HEK293 (cell line): ENCODE measurements around the gene ZNF512.
A peak's percentile ranks its signal among the peaks of the same experiment; 100 is the strongest.

Experiments
- GLIS1 ChIP-seq: fragments of 450-650 bp; formaldehyde crosslinking; IDR thresholded peaks from 2 replicates; pipeline ENCODE4 v1.5.1; 2016; ENCODE audit warnings: missing biosample characterization, missing genetic modification characterization
- GLIS2 ChIP-seq: fragments of 450-650 bp; formaldehyde crosslinking; IDR thresholded peaks from 2 replicates; pipeline ENCODE4 v1.5.1; 2016; ENCODE audit warnings: missing biosample characterization, missing genetic modification characterization
- HOXA7 ChIP-seq: sonication (generic); formaldehyde crosslinking; IDR thresholded peaks from 2 replicates; pipeline ENCODE4 v1.8.1; 2022; ENCODE audit warnings: missing genetic modification reagents, borderline replicate concordance
- KLF17 ChIP-seq: fragments of 450-650 bp; formaldehyde crosslinking; IDR thresholded peaks from 2 replicates; pipeline ENCODE4 v1.5.1; 2016; ENCODE audit warnings: missing biosample characterization, missing genetic modification characterization
- RBAK ChIP-seq: fragments of 450-650 bp; formaldehyde crosslinking; IDR thresholded peaks from 2 replicates; pipeline ENCODE4 v1.5.1; 2016; ENCODE audit warnings: missing biosample characterization, missing genetic modification characterization
- REPIN1 ChIP-seq: fragments of 450-650 bp; formaldehyde crosslinking; IDR thresholded peaks from 2 replicates; pipeline ENCODE4 v1.5.1; 2017; ENCODE audit warnings: missing biosample characterization, missing genetic modification characterization, low read depth
- ZBTB8A ChIP-seq: fragments of 450-650 bp; formaldehyde crosslinking; IDR thresholded peaks from 2 replicates; pipeline ENCODE4 v1.5.1; 2016; ENCODE audit warnings: missing biosample characterization, missing genetic modification characterization
- ZEB2 ChIP-seq: fragments of 450-650 bp; formaldehyde crosslinking; IDR thresholded peaks from 2 replicates; pipeline ENCODE4 v1.5.1; 2016; ENCODE audit warnings: missing biosample characterization, missing genetic modification characterization
- ZFP3 ChIP-seq: fragments of 450-650 bp; formaldehyde crosslinking; IDR thresholded peaks from 2 replicates; pipeline ENCODE4 v1.5.1; 2016; ENCODE audit warnings: low read depth, missing biosample characterization, missing genetic modification characterization
- ZFP37 ChIP-seq: fragments of 450-650 bp; formaldehyde crosslinking; IDR thresholded peaks from 2 replicates; pipeline ENCODE4 v1.5.1; 2016; ENCODE audit warnings: missing biosample characterization, missing genetic modification characterization
- ZNF155 ChIP-seq: fragments of 450-650 bp; formaldehyde crosslinking; IDR thresholded peaks from 2 replicates; pipeline ENCODE4 v1.5.1; 2016; ENCODE audit warnings: missing biosample characterization, missing genetic modification characterization
- ZNF391 ChIP-seq: fragments of 450-650 bp; formaldehyde crosslinking; IDR thresholded peaks from 2 replicates; pipeline ENCODE4 v1.5.1; 2016; ENCODE audit warnings: low read depth, missing biosample characterization, missing genetic modification characterization, borderline replicate concordance
- ZNF394 ChIP-seq: fragments of 450-650 bp; formaldehyde crosslinking; IDR thresholded peaks from 2 replicates; pipeline ENCODE4 v1.5.1; 2016; ENCODE audit warnings: missing biosample characterization, missing genetic modification characterization, mild to moderate bottlenecking, moderate library complexity, borderline replicate concordance
- ZNF426 ChIP-seq: fragments of 450-650 bp; formaldehyde crosslinking; IDR thresholded peaks from 2 replicates; pipeline ENCODE4 v1.5.1; 2017; ENCODE audit warnings: missing biosample characterization, missing genetic modification characterization, mild to moderate bottlenecking, inconsistent platforms, moderate library complexity
- ZNF596 ChIP-seq: fragments of 450-650 bp; IDR thresholded peaks from 2 replicates; pipeline ENCODE4 v1.5.0; 2018; ENCODE audit warnings: missing biosample characterization, mild to moderate bottlenecking, missing genetic modification characterization, moderate library complexity
- ZNF623 ChIP-seq: fragments of 450-650 bp; formaldehyde crosslinking; IDR thresholded peaks from 2 replicates; pipeline ENCODE4 v1.5.1; 2016; ENCODE audit warnings: missing biosample characterization, missing genetic modification characterization
- ZNF624 ChIP-seq: fragments of 450-650 bp; formaldehyde crosslinking; IDR thresholded peaks from 2 replicates; pipeline ENCODE4 v1.5.1; 2017; ENCODE audit warnings: missing biosample characterization, missing genetic modification characterization
- ZNF658 ChIP-seq: fragments of 450-650 bp; formaldehyde crosslinking; IDR thresholded peaks from 2 replicates; pipeline ENCODE4; 2016; ENCODE audit warnings: missing biosample characterization, missing genetic modification characterization
- ZNF777 ChIP-seq: fragments of 450-650 bp; formaldehyde crosslinking; IDR thresholded peaks from 2 replicates; pipeline ENCODE4 v1.5.1; 2017; ENCODE audit warnings: missing biosample characterization, missing genetic modification characterization, borderline replicate concordance
- ZNF785 ChIP-seq: fragments of 450-650 bp; formaldehyde crosslinking; IDR thresholded peaks from 2 replicates; pipeline ENCODE4 v1.5.1; 2016; ENCODE audit warnings: missing biosample characterization, missing genetic modification characterization
- ZNF791 ChIP-seq: fragments of 450-650 bp; formaldehyde crosslinking; IDR thresholded peaks from 2 replicates; pipeline ENCODE4 v1.5.1; 2016; ENCODE audit warnings: missing biosample characterization, missing genetic modification characterization
- ZNF830 ChIP-seq: fragments of 450-650 bp; IDR thresholded peaks from 2 replicates; pipeline ENCODE4 v1.5.0; 2018; ENCODE audit warnings: missing biosample characterization, missing genetic modification characterization, low read depth, mild to moderate bottlenecking, moderate library complexity
- ZSCAN23 ChIP-seq: fragments of 450-650 bp; formaldehyde crosslinking; IDR thresholded peaks from 2 replicates; pipeline ENCODE4 v1.5.1; 2016; ENCODE audit warnings: missing biosample characterization, missing genetic modification characterization
- ZXDB ChIP-seq: fragments of 450-650 bp; formaldehyde crosslinking; IDR thresholded peaks from 2 replicates; pipeline ENCODE4 v1.5.1; 2016; ENCODE audit warnings: missing biosample characterization, missing genetic modification characterization
- TF ChIP-seq, protein P1 (sequence below): fragments of 450-650 bp; formaldehyde crosslinking; IDR thresholded peaks from 2 replicates; pipeline ENCODE4 v1.5.1; 2016; ENCODE audit warnings: missing biosample characterization, missing genetic modification characterization
- TF ChIP-seq, protein P2 (sequence below): fragments of 450-650 bp; formaldehyde crosslinking; IDR thresholded peaks from 2 replicates; pipeline ENCODE4 v1.5.1; 2016; ENCODE audit warnings: missing biosample characterization, missing genetic modification characterization, borderline replicate concordance
- TF ChIP-seq, protein P3 (sequence below): fragments of 450-650 bp; formaldehyde crosslinking; IDR thresholded peaks from 2 replicates; pipeline ENCODE4 v1.5.1; 2017; ENCODE audit warnings: missing biosample characterization, missing genetic modification characterization
- TF ChIP-seq, protein P4 (sequence below): fragments of 450-650 bp; formaldehyde crosslinking; optimal IDR thresholded peaks from 2 replicates; pipeline ENCODE3; 2016; ENCODE audit warnings: missing biosample characterization, mild to moderate bottlenecking, missing genetic modification characterization
- TF ChIP-seq, protein P5 (sequence below): fragments of 450-650 bp; formaldehyde crosslinking; IDR thresholded peaks from 2 replicates; pipeline ENCODE4 v1.5.1; 2016; ENCODE audit warnings: missing biosample characterization, missing genetic modification characterization

The ZNF512 gene

DNA sequence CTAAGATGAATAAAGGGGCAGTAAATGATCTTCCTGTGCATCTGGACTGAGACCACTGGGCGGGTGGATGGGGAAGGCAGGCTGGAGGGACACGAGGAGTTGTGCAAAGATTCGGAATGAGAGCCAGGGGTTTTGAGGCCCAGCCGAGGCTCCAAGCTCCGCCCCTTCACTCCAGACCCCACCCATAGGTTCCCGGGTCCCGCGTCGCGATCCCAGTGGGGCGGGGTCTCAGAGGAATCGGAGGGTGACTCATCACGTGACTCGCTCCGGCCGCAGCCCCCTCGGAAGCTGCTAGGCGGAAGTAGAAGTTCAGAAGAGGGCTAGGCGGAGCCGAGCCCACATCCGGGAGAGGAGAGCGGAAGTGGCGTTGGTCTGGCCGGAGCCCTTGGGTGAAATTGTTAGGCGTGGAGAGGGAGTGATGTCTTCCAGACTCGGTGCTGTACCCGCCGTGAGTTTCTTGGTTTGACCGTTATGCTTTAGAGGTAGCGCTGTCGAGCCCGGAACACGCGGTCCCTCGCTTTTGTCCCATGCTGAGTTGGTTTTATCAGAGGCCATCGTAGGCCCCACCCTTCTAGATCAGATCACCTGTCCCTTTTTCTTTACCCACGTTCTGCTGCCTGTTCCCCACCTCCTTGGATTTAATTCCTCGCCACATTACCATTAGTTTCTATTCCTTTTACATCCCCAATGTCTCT is at the start of gene ZNF512 (continued):
- TF ChIP-seq, protein P1, sequence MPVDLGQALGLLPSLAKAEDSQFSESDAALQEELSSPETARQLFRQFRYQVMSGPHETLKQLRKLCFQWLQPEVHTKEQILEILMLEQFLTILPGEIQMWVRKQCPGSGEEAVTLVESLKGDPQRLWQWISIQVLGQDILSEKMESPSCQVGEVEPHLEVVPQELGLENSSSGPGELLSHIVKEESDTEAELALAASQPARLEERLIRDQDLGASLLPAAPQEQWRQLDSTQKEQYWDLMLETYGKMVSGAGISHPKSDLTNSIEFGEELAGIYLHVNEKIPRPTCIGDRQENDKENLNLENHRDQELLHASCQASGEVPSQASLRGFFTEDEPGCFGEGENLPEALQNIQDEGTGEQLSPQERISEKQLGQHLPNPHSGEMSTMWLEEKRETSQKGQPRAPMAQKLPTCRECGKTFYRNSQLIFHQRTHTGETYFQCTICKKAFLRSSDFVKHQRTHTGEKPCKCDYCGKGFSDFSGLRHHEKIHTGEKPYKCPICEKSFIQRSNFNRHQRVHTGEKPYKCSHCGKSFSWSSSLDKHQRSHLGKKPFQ (tag by site-specific recombination), result no peak
- TF ChIP-seq ZFP37 (tag by site-specific recombination) (no peak), REPIN1 (no peak), ZNF155 (tag by site-specific recombination) (no peak), ZFP3 (tag by site-specific recombination) (no peak), ZNF777 (tag by site-specific recombination) (no peak), RBAK (tag by site-specific recombination) (no peak), ZNF785 (tag by site-specific recombination) (no peak), ZNF596 (tag by site-specific recombination) (no peak), ZNF791 (tag by site-specific recombination) (no peak), ZNF394 (tag by site-specific recombination) (no peak), ZNF624 (tag by site-specific recombination) (no peak), GLIS1 (tag by site-specific recombination) (peak; percentile 55; the same call in 1 of the 2 replicates), GLIS2 (tag by site-specific recombination) (peak; percentile 73), ZEB2 (tag by site-specific recombination) (0 out of 2 replicates have a peak, but pooled peaks have one; percentile 32), ZBTB8A (tag by site-specific recombination) (no peak), KLF17 (tag by site-specific recombination) (no peak), ZXDB (tag by site-specific recombination) (peak; percentile 59), ZNF426 (tag by site-specific recombination) (no peak), ZNF391 (tag by site-specific recombination) (no peak), ZNF623 (tag by site-specific recombination) (no peak), ZNF830 (tag by site-specific recombination) (no peak), ZSCAN23 (tag by site-specific recombination) (no peak), HOXA7 (CRISPR knock-in tag) (no peak), ZNF658 (tag by site-specific recombination) (no peak)
- TF ChIP-seq, protein P2, sequence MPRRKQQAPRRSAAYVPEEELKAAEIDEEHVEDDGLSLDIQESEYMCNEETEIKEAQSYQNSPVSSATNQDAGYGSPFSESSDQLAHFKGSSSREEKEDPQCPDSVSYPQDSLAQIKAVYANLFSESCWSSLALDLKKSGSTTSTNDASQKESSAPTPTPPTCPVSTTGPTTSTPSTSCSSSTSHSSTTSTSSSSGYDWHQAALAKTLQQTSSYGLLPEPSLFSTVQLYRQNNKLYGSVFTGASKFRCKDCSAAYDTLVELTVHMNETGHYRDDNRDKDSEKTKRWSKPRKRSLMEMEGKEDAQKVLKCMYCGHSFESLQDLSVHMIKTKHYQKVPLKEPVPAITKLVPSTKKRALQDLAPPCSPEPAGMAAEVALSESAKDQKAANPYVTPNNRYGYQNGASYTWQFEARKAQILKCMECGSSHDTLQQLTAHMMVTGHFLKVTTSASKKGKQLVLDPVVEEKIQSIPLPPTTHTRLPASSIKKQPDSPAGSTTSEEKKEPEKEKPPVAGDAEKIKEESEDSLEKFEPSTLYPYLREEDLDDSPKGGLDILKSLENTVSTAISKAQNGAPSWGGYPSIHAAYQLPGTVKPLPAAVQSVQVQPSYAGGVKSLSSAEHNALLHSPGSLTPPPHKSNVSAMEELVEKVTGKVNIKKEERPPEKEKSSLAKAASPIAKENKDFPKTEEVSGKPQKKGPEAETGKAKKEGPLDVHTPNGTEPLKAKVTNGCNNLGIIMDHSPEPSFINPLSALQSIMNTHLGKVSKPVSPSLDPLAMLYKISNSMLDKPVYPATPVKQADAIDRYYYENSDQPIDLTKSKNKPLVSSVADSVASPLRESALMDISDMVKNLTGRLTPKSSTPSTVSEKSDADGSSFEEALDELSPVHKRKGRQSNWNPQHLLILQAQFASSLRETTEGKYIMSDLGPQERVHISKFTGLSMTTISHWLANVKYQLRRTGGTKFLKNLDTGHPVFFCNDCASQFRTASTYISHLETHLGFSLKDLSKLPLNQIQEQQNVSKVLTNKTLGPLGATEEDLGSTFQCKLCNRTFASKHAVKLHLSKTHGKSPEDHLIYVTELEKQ, result no peak
- TF ChIP-seq, protein P3, sequence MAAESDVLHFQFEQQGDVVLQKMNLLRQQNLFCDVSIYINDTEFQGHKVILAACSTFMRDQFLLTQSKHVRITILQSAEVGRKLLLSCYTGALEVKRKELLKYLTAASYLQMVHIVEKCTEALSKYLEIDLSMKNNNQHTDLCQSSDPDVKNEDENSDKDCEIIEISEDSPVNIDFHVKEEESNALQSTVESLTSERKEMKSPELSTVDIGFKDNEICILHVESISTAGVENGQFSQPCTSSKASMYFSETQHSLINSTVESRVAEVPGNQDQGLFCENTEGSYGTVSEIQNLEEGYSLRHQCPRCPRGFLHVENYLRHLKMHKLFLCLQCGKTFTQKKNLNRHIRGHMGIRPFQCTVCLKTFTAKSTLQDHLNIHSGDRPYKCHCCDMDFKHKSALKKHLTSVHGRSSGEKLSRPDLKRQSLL (tag by site-specific recombination), result no peak
- TF ChIP-seq, protein P4, sequence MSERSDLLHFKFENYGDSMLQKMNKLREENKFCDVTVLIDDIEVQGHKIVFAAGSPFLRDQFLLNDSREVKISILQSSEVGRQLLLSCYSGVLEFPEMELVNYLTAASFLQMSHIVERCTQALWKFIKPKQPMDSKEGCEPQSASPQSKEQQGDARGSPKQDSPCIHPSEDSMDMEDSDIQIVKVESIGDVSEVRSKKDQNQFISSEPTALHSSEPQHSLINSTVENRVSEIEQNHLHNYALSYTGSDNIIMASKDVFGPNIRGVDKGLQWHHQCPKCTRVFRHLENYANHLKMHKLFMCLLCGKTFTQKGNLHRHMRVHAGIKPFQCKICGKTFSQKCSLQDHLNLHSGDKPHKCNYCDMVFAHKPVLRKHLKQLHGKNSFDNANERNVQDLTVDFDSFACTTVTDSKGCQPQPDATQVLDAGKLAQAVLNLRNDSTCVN, result peak; percentile 12
- TF ChIP-seq, protein P5, sequence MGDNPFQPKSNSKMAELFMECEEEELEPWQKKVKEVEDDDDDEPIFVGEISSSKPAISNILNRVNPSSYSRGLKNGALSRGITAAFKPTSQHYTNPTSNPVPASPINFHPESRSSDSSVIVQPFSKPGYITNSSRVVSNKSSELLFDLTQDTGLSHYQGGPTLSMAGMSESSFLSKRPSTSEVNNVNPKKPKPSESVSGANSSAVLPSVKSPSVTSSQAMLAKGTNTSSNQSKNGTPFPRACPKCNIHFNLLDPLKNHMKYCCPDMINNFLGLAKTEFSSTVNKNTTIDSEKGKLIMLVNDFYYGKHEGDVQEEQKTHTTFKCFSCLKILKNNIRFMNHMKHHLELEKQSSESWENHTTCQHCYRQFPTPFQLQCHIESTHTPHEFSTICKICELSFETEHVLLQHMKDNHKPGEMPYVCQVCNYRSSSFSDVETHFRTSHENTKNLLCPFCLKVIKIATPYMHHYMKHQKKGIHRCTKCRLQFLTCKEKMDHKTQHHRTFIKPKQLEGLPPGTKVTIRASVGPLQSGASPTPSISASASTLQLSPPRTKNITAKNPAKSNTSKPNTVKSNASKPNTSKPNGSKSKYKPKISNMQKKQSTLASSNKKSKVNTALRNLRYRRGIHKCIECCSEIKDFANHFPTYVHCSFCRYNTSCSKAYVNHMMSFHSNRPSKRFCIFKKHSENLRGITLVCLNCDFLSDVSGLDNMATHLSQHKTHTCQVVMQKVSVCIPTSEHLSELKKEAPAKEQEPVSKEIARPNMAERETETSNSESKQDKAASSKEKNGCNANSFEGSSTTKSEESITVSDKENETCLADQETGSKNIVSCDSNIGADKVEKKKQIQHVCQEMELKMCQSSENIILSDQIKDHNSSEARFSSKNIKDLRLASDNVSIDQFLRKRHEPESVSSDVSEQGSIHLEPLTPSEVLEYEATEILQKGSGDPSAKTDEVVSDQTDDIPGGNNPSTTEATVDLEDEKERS (tag by site-specific recombination), result no peak
